ENCODE data around the gene YPEL1.
"Not testable (repeated sequence)": the region's sequence is repeated elsewhere in the genome, so short reads cannot be mapped to it uniquely, and the experiment has no call there.

The YPEL1 gene

GRCh38 chr22:21721195-21721852 lies 14.3 kb downstream of the YPEL1 start:
- not testable (repeated sequence) for DNase-seq (ENCODE audit: low spot score)

DNA sequence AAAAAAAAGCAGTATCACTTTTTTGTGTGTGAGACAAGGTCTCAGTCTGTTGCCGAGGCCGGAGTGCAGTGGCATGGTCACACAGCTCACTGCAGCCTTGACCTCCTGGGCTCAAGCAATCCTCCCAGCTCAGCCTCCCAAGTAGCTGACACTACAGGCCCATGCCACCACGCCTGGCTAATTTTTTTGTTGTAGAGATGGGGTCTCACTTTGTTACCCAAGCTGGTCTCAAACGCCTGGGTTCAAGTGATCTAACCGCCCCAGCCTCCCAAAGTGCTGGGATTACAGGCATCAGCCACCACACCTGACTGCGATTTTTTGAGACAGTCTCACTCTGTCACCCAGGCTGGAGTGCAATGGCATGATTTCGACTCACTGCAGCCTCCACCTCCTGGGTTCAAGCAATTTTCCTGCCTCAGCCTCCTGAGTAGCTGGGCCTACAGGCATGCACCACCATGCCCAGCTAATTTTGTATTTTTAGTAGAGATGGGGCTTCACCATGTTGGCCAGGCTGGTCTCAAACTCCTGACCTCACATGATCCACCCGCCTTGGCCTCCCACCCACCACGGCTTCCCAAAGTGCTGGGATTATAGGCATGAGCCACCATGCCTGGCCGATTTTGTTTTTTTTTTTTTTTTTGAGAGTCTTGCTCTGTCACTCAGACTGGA lies 15.3 kb downstream of the YPEL1 start:
- DNase-seq (ENCODE audit: low spot score): not testable (repeated sequence)

GRCh38 chr22:21719024-21719423 lies 16.6 kb downstream of the YPEL1 start:
- no peak for DNase-seq (ENCODE audit: low spot score)

GRCh38 chr22:21718499-21718898 lies 17.1 kb downstream of the YPEL1 start:
- no peak for DNase-seq (ENCODE audit: low spot score)

DNA sequence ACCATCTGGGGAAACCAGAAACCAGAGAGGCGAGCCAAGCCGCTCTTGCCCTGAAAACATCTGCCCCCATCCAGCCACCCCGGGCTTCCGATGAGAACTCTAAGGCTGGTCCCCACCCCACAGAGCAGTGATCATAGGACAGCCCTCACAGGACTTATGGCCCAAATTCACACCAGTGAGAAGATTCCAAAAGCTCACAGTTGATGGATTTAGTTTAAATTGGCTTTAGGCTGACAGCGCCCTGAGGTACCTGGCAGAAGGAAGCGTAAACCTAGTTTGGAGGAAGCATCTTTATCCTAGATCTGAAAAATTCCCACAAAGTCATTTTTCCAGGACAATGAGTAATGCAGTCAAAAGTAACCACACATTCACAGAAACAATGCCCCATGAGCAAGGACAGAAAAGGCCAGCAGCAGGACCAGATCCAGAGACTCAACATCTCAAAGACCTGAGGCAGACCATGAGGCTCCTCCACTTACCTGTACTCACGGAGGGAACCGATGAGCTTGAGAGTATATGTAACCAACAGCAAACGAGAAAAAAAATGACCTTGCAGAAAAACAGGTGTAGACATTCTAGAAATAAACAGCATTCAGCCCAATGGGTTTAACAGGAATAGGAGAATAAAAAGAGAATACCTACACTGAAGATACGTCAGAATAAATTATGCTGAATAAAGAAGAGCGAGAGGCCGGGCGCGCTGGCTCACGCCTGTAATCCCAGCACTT lies 19.0 kb downstream of the YPEL1 start:
- DNase-seq (ENCODE audit: low spot score): not testable (repeated sequence)

DNA sequence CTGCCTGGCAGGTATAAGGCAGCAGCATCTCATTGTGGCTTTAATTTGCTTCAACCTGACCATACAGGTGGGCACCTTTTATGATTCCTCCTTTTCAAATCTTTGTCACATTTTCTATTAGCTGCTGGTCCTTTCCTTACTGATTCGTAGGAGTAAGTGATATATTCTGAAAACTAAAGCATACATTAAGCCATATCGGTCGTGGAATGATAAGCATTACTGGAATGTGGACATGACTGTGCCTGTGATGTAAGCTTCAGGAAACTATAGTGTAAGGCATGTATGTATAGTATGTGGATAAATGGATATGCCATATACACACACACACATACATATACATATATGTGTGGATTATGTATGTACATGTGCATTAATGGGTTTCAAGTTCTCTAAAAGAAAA lies 20.8 kb downstream of the YPEL1 start:
- no peak for DNase-seq (ENCODE audit: low spot score)

- DNase-seq (ENCODE audit: low spot score): no peak
Observed at GRCh38 chr22:21714059-21714770, 21.4 kb downstream of the YPEL1 start.

DNA sequence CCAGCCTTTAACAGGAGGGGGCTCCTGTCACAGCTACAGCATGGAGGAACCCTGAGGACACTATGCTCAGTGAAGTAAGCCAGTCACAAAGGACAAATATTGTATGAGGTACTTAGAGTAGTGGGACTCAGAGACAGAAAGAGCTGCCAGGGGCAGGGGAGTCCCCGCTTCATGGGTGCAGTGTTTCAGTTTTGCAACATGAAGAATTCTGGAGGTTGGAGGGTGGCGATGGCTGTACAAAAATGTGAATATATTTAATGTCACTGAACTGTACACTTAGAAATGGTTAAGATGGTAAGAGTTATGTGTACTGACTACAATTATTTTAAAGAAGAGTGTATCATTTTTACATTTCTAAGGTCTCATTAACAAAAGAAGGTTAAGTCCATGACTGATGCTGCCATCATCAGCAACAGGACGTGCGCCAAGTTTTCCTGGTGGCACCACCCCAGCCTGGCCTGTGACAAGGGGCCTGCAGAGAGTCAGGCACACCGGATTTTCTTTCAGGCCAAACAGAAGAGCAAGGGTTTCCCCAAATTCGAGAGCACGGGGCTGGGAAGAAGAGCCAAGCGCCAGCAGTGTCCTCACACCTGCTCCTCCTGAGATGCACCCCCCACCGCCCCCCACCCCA lies 22.1 kb downstream of the YPEL1 start:
- DNase-seq (ENCODE audit: low spot score): no peak

DNA sequence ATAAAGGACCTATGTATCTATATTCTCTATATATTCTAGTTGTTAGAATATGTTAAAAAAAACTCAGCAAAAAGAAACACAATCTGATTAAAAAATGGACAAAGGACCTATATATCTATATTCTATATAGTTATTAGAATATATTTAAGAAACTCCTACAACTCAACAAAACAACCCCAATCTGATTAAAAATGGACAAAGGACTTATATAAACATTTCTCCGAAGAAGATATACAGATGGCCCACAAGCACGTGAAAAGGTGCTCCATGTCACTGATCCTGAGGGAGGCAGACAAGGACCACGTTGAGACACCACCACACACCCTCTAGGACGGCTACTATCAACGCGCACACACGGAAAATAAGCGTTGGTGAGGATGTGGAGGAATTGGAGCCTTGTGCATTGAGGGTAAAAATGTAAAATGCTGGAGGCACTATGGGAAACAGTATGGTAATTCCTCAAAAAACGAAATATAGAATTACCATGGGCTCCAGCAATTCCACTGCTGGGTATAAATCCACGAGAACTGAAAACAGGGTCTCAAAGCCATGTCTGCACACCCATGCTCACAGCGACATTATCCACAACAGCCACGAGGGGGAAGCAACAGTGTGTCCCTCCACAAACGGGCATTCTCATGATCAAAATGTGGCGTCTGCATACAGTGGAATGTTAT lies 22.7 kb downstream of the YPEL1 start:
- DNase-seq (ENCODE audit: low spot score): peak; percentile 59

DNA sequence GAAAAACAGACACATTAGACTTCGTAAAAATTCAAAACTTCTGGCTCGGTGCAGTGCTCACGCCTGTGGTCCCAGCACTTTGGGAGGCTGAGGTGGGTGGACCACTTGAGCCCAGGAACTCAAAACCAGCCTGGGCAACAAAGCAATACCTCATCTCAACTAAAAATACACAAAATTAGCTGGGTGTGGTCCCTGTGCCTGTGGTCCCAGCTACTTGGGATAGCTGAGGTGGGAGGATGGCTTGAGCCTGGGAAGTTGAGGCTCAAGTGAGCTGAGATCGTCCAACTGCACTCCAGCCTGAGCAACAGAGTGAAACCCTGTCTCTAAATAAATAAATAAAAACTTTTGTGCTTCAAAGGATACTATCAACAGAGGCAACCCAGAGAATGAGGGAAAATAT lies 23.7 kb downstream of the YPEL1 start:
- no peak for DNase-seq (ENCODE audit: low spot score)

DNA sequence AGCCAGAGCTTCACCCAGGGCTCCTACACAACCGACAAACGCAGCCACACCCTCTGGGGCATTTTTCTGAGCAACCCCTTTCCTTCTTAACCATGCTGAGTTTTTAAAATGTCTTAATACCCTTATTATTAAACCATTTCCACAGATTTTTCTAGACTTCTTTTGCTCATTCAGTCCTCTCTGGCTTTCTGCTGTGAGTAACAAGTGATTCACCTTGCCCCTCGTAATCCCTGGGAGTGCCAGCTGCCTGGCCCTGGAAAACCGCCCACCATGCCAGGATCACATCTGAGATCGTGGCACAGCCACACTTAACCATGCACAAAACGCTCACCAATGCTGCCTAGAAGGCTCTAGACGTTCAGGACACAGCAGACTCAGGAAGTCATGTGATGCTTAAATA lies 25.4 kb downstream of the YPEL1 start:
- DNase-seq (ENCODE audit: low spot score): no peak

DNA sequence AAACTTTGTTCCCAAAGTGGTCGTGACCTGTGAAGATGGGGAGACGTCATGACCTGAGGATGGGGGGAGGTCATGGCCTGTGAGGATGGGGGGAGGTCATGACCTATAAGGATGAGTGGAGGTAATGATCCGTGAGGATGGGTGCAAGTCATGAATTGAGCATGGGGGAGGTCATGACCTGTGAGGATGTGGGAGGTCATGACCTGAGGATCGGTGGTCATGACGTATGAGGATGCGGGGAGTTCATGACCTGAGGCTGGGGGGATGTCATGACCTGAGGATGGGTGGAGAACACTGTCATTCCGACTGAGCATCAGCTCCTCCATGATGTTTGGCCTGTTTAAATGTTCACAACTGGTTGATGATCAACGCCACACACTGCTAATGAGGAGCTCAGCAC lies 25.9 kb downstream of the YPEL1 start:
- no peak for DNase-seq (ENCODE audit: low spot score)

DNA sequence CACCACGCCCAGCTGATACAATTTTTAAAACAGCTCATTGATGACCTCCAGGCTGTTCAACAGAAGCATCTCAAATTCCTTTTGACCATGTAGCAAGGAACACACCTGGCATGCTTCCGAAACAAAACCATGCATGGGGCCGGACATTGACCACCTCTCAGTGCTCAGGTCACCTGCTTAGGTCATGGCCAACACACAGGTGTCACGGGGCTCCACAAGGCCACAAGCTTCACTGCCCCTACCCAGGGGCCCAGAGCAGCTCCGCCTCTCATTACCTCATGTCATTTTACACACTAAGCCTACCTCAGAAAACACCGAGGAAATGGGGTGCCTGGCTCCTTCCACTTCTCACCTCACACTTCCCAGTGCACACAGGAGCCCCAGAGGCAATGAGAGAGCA lies 26.6 kb downstream of the YPEL1 start:
- no peak for DNase-seq (ENCODE audit: low spot score)

- no peak for DNase-seq (ENCODE audit: low spot score)
Observed at GRCh38 chr22:21707677-21708076, 27.9 kb downstream of the YPEL1 start.

DNA sequence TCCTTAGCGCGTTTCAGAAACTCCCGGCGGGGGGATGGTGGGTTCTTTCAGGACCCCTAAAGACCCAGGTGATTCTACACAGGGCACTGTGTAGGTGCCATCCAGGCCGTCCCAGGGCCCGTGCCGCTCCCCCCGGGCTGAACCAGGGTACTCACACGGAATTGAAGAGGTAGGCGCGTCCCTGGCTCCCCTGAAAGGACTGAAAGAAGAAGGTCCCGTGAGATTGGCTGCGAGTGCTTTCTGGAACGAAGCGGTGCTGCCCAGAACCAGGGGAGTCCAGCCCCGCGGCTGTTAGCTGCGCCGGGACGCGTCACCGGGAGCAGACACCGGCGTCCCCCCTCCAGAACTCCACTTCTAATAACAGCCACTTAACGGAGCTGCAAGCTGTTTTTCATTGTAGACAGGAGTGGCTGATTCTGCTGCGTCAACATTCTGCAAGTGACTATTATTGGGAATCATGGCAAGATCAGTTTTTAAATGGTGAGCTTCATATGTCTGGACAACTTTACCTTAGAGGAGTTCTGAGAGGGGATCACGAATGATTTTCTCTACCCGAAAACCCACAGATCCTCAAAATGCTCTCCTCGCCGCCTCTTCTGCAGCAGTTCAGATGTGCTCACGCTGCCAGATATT lies 31.8 kb downstream of the YPEL1 start:
- no peak for DNase-seq (ENCODE audit: low spot score)

DNA sequence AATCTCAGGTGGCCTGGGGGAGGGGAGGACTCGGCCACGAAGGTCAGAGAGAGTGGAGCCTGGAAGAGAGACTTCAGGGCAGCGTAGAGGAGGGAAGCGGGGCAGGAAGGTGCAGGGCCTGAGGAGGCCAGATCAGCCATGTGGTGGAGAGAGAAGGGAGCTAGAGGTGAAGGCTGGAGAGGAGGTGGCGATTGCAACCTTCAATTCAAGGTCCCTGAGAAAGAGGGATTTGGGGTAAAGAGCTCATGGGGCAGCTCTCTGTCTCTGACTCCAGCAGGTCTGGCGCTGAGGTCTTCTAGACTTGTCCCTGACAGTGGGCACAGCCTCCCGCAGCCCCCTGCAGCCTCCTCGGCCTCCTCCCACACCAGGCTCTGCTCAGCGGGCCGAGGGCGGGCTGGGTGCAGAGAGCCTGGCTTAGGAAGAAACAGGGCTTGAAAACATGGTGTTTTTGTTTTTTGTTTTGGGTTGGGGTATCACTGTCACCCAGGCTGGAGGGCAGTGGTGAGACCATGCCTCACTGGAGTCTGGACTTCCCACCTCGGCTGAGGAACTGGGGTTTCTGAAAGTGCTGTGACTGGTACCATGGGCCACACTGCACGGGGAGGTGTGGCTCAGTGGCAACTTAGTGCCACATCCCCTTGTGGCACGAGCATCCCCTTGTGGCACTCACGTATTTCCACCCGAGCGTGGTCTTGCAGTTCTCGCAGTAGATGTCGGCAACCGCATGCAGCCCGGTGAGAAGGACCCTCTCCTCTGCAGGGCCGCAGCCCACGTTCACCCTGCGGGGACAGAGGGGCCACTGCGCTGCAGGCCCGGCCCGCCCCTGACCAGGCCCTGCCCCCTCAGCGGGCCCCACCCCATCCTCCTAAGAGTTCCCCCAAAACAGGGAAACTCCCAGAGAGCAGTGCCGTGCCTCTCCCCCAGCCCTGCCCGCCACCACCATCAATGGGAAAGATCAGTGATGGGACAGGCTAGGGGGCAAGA lies 32.6 kb downstream of the YPEL1 start:
- DNase-seq (ENCODE audit: low spot score): no peak

DNA sequence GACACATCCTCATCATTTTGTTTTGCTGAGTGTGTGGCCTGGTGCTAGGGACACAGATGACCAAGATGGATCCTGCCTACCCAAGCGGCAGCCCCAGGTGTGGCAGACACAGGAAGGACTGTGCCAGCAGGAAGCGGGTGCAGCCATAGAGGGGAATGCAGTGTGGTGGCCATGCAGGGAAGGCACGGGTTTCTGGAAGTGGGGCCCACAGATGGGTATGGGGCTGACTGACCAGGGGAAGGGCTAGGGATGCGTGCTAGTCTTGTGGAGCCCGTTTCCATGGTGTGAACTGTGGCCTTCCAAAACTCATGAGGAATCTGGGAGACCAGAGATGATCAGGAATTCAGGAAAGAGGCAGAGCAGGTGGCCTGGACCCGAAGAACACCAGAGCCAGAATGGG lies 33.5 kb downstream of the YPEL1 start:
- no peak for DNase-seq (ENCODE audit: low spot score)

DNA sequence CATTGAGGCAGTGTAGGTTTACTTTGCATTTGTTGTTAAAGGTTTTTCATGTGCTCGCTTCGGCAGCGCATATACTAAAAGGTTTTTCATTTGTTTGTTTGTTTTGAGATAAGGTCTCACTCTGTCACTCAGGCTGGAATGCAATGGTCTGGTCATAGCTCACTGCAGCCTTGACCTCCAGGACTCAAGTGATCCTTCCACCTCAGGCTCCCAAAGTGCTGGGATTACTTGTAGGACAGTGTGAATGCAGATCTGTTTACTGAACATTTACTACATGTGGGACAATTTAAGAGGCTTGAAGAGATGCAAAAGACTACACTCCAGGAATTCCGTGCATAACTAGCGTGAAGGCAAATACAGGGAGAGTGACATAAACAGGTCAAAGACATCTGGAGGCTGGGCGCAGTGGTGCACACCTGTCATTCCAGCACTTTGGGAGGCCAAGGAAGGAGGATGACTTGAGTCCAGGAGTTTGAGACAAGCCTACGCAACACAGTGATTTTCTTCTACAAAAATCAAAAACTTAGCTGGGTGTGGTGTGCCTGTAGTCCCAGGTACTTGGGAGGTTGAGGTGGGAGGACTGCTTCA lies 34.1 kb downstream of the YPEL1 start:
- DNase-seq (ENCODE audit: low spot score): no peak

GRCh38 chr22:21700822-21701221 lies 34.8 kb downstream of the YPEL1 start:
- DNase-seq (ENCODE audit: low spot score): no peak

- DNase-seq (ENCODE audit: low spot score): no peak
Observed at GRCh38 chr22:21699643-21700042, 36.0 kb downstream of the YPEL1 start.

All from CD4-positive, alpha-beta T cell treated with Interleukin-6 at 100 ng/mL for 8 hours (primary cell).